ENCODE results near the gene C2orf68.
"Not testable (repeated sequence)": the region's sequence is repeated elsewhere in the genome, so short reads cannot be mapped to it uniquely, and the experiment has no call there.

Gene C2orf68

GRCh38 chr2:85606116-85606455 lies 5.8 kb downstream of the C2orf68 start:
- peaks cover 5% of the 10 kb centered on the region; the same call in 1 of the 2 replicates for H3K4me1 ChIP-seq (ENCODE audit: low read length)
- H4K20me1 ChIP-seq (ENCODE audit: insufficient read depth, low read length) = no peaks in the 10 kb centered on the region
- H3K79me2 ChIP-seq (ENCODE audit: low read length) = peaks cover 8% of the 10 kb centered on the region
- H3K36me3 ChIP-seq (replicated peaks; ENCODE audit: insufficient read depth, low read length) = no peaks in the 10 kb centered on the region; the same call in 1 of the 2 replicates
- H3K4me2 ChIP-seq (ENCODE audit: low read depth, low read length) = no peak overlapping the region
- no peaks in the 10 kb centered on the region for H3K27me3 ChIP-seq (replicated peaks; ENCODE audit: insufficient read depth, low read length)
- TF ChIP-seq EZH2phosphoT487 (IDR thresholded peaks at IDR 0.05; ENCODE audit: low read length) = no peak
- TF ChIP-seq EZH2 (optimal IDR thresholded peaks at IDR 0.05; ENCODE audit: low read depth, low read length) = no peak
- TF ChIP-seq, protein P1, sequence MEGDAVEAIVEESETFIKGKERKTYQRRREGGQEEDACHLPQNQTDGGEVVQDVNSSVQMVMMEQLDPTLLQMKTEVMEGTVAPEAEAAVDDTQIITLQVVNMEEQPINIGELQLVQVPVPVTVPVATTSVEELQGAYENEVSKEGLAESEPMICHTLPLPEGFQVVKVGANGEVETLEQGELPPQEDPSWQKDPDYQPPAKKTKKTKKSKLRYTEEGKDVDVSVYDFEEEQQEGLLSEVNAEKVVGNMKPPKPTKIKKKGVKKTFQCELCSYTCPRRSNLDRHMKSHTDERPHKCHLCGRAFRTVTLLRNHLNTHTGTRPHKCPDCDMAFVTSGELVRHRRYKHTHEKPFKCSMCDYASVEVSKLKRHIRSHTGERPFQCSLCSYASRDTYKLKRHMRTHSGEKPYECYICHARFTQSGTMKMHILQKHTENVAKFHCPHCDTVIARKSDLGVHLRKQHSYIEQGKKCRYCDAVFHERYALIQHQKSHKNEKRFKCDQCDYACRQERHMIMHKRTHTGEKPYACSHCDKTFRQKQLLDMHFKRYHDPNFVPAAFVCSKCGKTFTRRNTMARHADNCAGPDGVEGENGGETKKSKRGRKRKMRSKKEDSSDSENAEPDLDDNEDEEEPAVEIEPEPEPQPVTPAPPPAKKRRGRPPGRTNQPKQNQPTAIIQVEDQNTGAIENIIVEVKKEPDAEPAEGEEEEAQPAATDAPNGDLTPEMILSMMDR (IDR thresholded peaks at IDR 0.05; ENCODE audit: low read length) = no peak
- no peak overlapping the region for H3K4me3 ChIP-seq (ENCODE audit: low read length)
- H3K9me3 ChIP-seq (replicated peaks; ENCODE audit: insufficient read depth, low read length) = no peaks in the 10 kb centered on the region
- no peak overlapping the region for H3K27ac ChIP-seq (ENCODE audit: low read length)
- H3K9me2 ChIP-seq (replicated peaks; ENCODE audit: insufficient read depth, low read length) = no peaks in the 10 kb centered on the region
- H3F3A ChIP-seq (ENCODE audit: insufficient read depth, low read length) = 0 out of 2 replicates have a peak, but pooled peaks cover under 1% of the 10 kb centered on the region
- no peak overlapping the region for H2AFZ ChIP-seq (ENCODE audit: low read length)
- no peak for DNase-seq
- no peak overlapping the region for H3K9ac ChIP-seq (ENCODE audit: low read length)

DNA sequence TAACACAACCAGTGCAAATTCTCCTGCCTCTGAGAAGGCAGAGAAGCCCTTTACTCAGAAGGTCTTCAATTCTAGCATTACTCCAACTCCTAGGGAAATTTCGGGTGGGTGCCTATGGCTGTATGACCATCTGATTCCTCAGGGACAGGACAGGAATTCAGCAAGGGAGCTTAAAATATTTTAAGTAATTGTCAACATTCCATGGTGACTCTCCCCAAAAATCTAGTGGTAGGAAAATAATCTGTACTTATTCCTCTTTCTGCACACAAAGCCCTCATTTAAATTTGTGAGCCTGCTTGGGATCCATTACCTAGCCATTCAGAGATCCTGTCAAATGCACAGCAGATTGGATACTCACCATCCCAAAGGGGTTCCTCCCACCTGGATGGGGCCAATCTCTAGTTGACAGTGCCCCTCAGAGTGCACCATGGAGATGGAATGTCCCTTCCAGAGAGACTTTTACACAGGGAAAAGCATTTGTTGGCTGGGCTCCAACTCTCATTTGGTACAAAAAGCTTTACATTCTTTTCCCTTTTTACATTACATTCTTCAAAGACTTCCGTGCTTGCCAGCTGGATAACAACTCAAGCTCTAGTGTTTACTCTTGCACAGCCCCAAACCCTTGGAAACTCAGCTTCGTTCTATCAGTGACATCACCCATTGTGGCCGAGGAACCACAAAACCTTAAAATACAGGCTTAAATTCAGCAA lies 6.3 kb downstream of the C2orf68 start:
- Histone ChIP-seq H3K36me3 (replicated peaks; ENCODE audit: insufficient read depth, low read length) (no peaks in the 10 kb centered on the region; the same call in 1 of the 2 replicates), H3K9ac (ENCODE audit: low read length) (no peak overlapping the region), H2AFZ (ENCODE audit: low read length) (no peak overlapping the region), H3F3A (ENCODE audit: insufficient read depth, low read length) (0 out of 2 replicates have a peak, but pooled peaks cover 6% of the 10 kb centered on the region), H3K79me2 (ENCODE audit: low read length) (peaks cover 5% of the 10 kb centered on the region; the same call in 1 of the 2 replicates), H3K27me3 (replicated peaks; ENCODE audit: insufficient read depth, low read length) (no peaks in the 10 kb centered on the region), H3K9me3 (replicated peaks; ENCODE audit: insufficient read depth, low read length) (no peaks in the 10 kb centered on the region), H3K27ac (ENCODE audit: low read length) (no peak overlapping the region), H3K4me1 (ENCODE audit: low read length) (peaks cover 5% of the 10 kb centered on the region; the same call in 1 of the 2 replicates), H3K9me2 (replicated peaks; ENCODE audit: insufficient read depth, low read length) (no peaks in the 10 kb centered on the region), H3K4me3 (ENCODE audit: low read length) (no peak overlapping the region), H3K4me2 (ENCODE audit: low read depth, low read length) (no peak overlapping the region), H4K20me1 (ENCODE audit: insufficient read depth, low read length) (no peaks in the 10 kb centered on the region)
- DNase-seq = no peak
- TF ChIP-seq EZH2 (optimal IDR thresholded peaks at IDR 0.05; ENCODE audit: low read depth, low read length) (no peak), EZH2phosphoT487 (IDR thresholded peaks at IDR 0.05; ENCODE audit: low read length) (no peak)
- TF ChIP-seq, protein P1 (IDR thresholded peaks at IDR 0.05; ENCODE audit: low read length) = no peak

GRCh38 chr2:85604568-85605339 lies 7.1 kb downstream of the C2orf68 start:
- Histone ChIP-seq H3K9ac (ENCODE audit: low read length) (no peak overlapping the region), H3K27ac (ENCODE audit: low read length) (no peak overlapping the region), H4K20me1 (ENCODE audit: insufficient read depth, low read length) (no peaks in the 10 kb centered on the region), H3K9me3 (replicated peaks; ENCODE audit: insufficient read depth, low read length) (no peaks in the 10 kb centered on the region), H3K4me1 (ENCODE audit: low read length) (peaks cover 5% of the 10 kb centered on the region; the same call in 1 of the 2 replicates), H2AFZ (ENCODE audit: low read length) (no peak overlapping the region), H3K36me3 (replicated peaks; ENCODE audit: insufficient read depth, low read length) (no peaks in the 10 kb centered on the region; the same call in 1 of the 2 replicates), H3K79me2 (ENCODE audit: low read length) (no peaks in the 10 kb centered on the region), H3K9me2 (replicated peaks; ENCODE audit: insufficient read depth, low read length) (no peaks in the 10 kb centered on the region), H3F3A (ENCODE audit: insufficient read depth, low read length) (0 out of 2 replicates have a peak, but pooled peaks cover 10% of the 10 kb centered on the region), H3K4me3 (ENCODE audit: low read length) (no peak overlapping the region), H3K4me2 (ENCODE audit: low read depth, low read length) (no peak overlapping the region), H3K27me3 (replicated peaks; ENCODE audit: insufficient read depth, low read length) (no peaks in the 10 kb centered on the region)
- DNase-seq = no peak
- TF ChIP-seq, protein P1 (IDR thresholded peaks at IDR 0.05; ENCODE audit: low read length) = no peak
- no peak for TF ChIP-seq EZH2 (optimal IDR thresholded peaks at IDR 0.05; ENCODE audit: low read depth, low read length)
- no peak for TF ChIP-seq EZH2phosphoT487 (IDR thresholded peaks at IDR 0.05; ENCODE audit: low read length)

GRCh38 chr2:85604133-85604444 lies 7.8 kb downstream of the C2orf68 start:
- H3F3A ChIP-seq (ENCODE audit: insufficient read depth, low read length) = not testable (repeated sequence)

More at GRCh38 chr2:85604133-85604444, 7.8 kb downstream of the C2orf68 start:
- H3K4me2 ChIP-seq (ENCODE audit: low read depth, low read length); DNase-seq; H3K9me2 ChIP-seq (replicated peaks; ENCODE audit: insufficient read depth, low read length); H3K36me3 ChIP-seq (replicated peaks; ENCODE audit: insufficient read depth, low read length); H3K4me3 ChIP-seq (ENCODE audit: low read length); H3K9me3 ChIP-seq (replicated peaks; ENCODE audit: insufficient read depth, low read length); H3K79me2 ChIP-seq (ENCODE audit: low read length); H3K9ac ChIP-seq (ENCODE audit: low read length); H3K27me3 ChIP-seq (replicated peaks; ENCODE audit: insufficient read depth, low read length); H2AFZ ChIP-seq (ENCODE audit: low read length); H3K4me1 ChIP-seq (ENCODE audit: low read length); H4K20me1 ChIP-seq (ENCODE audit: insufficient read depth, low read length); H3K27ac ChIP-seq (ENCODE audit: low read length): not testable (repeated sequence)

All from MM.1S (cell line).